H1 (cell line): ENCODE data around the gene PPAN. TPM values are rescaled to one million over a fixed set of nuclear protein-coding genes. Genes with fewer than 3 reads are reported as not detected.

Experiments
- CTCF ChIA-PET: fragments of 300-600 bp; sonication (Branson Sonifier 250); formaldehyde crosslinking; loops from one replicate; lab custom pipeline; 2021; ENCODE audit not compliant: partially characterized antibody; lab: Charles Lee
- POLR2A ChIA-PET: fragments of 300-600 bp; sonication (Branson Sonifier 250); formaldehyde crosslinking; loops from one replicate; lab custom pipeline; 2021; ENCODE audit warnings: inconsistent platforms; ENCODE audit not compliant: partially characterized antibody; lab: Charles Lee
- DNase-seq, 2 experiments: peaks; one replicate each; pipeline versions ENCODE4 v3.0.0 to v3.0.0-alpha.2; 2010 to 2022; ENCODE audit warnings: low spot score in 2 of 2, low read depth in 1 of 2, mixed read lengths in 1 of 2
- FAIRE-seq: peaks from 2 replicates; lab custom pipeline; 2011; peaks lifted over from hg19 to GRCh38; lab: Jason Lieb, UNC
- H2AFZ ChIP-seq: 2 replicates; pipeline ENCODE4 v1.8.1; 2012; ENCODE audit warnings: low read length, inconsistent platforms
- H2AK5ac ChIP-seq: 2 replicates; pipeline ENCODE4 v1.6.1; 2013; ENCODE audit warnings: low read depth, low read length
- H2BK120ac ChIP-seq: replicated peaks from 2 replicates; pipeline ENCODE3; 2013; ENCODE audit warnings: low read depth, low read length, inconsistent platforms
- H2BK12ac ChIP-seq: 2 replicates; pipeline ENCODE4 v1.6.1; 2013; ENCODE audit warnings: low read depth, low read length
- H2BK15ac ChIP-seq: 2 replicates; pipeline ENCODE4 v1.6.1; 2013; ENCODE audit warnings: low read length
- H2BK20ac ChIP-seq: 2 replicates; pipeline ENCODE4 v1.6.1; 2013; ENCODE audit warnings: low read length
- H2BK5ac ChIP-seq: 2 replicates; pipeline ENCODE4 v1.6.1; 2013; ENCODE audit warnings: low read depth, low read length
- H3K14ac ChIP-seq: 2 replicates; pipeline ENCODE4 v1.6.1; 2013; ENCODE audit warnings: inconsistent platforms; ENCODE audit not compliant: insufficient read length
- H3K18ac ChIP-seq: 2 replicates; pipeline ENCODE4 v1.6.1; 2013; ENCODE audit warnings: low read length; ENCODE audit errors: extremely low read depth
- H3K23ac ChIP-seq: 2 replicates; pipeline ENCODE4 v1.6.1; 2013; ENCODE audit warnings: inconsistent platforms; ENCODE audit not compliant: insufficient read length
- H3K23me2 ChIP-seq: 2 replicates; pipeline ENCODE4 v1.6.1; 2013; ENCODE audit warnings: low read depth, low read length
- H3K27ac ChIP-seq: 2 replicates; pipeline ENCODE4 v1.6.1; 2011; ENCODE audit warnings: low read depth, low read length, inconsistent platforms
- H3K27me3 ChIP-seq, 4 experiments: replicated peaks in 1 of 4; 1 replicate in 1 of 4; 2 replicates in 3 of 4; pipeline versions ENCODE4 v1.6.1 to v1.8.1; 2011 to 2013; ENCODE audit warnings: low read length in 3 of 4, mild to moderate bottlenecking in 3 of 4, inconsistent platforms in 2 of 4, mixed read lengths in 2 of 4, moderate library complexity in 1 of 4; ENCODE audit not compliant: control insufficient read depth in 3 of 4, insufficient read depth in 3 of 4; ENCODE audit errors: extremely low read depth in 1 of 4
- H3K36me3 ChIP-seq, 4 experiments: 2 replicates each; pipeline versions ENCODE4 v1.6.1 to v1.8.1; 2011 to 2013; ENCODE audit warnings: mild to moderate bottlenecking in 4 of 4, low read length in 3 of 4, moderate library complexity in 2 of 4, control low read depth in 1 of 4, inconsistent platforms in 1 of 4; ENCODE audit not compliant: insufficient read depth in 4 of 4, control insufficient read depth in 2 of 4
- H3K4ac ChIP-seq: replicated peaks from 2 replicates; pipeline ENCODE3; 2013; ENCODE audit warnings: low read length, low read depth, mixed read lengths, inconsistent platforms; ENCODE audit not compliant: insufficient read length
- H3K4me1 ChIP-seq, 4 experiments: replicated peaks in 1 of 4; 1 replicate in 1 of 4; 2 replicates in 3 of 4; pipeline versions ENCODE4 v1.6.1 to v1.8.1; 2011 to 2013; ENCODE audit warnings: low read length in 3 of 4, inconsistent platforms in 2 of 4, mixed read lengths in 1 of 4; ENCODE audit not compliant: insufficient read depth in 4 of 4, control insufficient read depth in 3 of 4
- H3K4me2 ChIP-seq, 2 experiments: 2 replicates each; pipeline versions ENCODE4 v1.6.1 to v1.8.1; 2011 to 2013; ENCODE audit warnings: low read depth in 2 of 2, low read length in 2 of 2, control low read depth in 1 of 2, inconsistent platforms in 1 of 2, mild to moderate bottlenecking in 1 of 2; ENCODE audit not compliant: insufficient read depth in 1 of 2
- H3K4me3 ChIP-seq, 4 experiments: fragments of 200-600, 300-600 bp in 1 of 4; sonication (generic), shearing (Covaris generic), sonication (Bioruptor Twin) in 1 of 4; 2 replicates each; pipeline versions ENCODE4 v1.5.1 to v1.8.1; 2011 to 2016; ENCODE audit warnings: low read length in 4 of 4, low read depth in 3 of 4, control low read depth in 2 of 4, inconsistent platforms in 2 of 4, mild to moderate bottlenecking in 2 of 4, mixed read lengths in 1 of 4, moderate library complexity in 1 of 4; ENCODE audit not compliant: insufficient read depth in 2 of 4; ENCODE audit errors: extremely low read depth in 1 of 4
- H3K56ac ChIP-seq: replicated peaks from 2 replicates; pipeline ENCODE3; 2013; ENCODE audit warnings: low read depth, mild to moderate bottlenecking, mixed read lengths, low read length, inconsistent platforms; ENCODE audit not compliant: insufficient read length
- H3K79me1 ChIP-seq: 2 replicates; pipeline ENCODE4 v1.6.1; 2013; ENCODE audit warnings: low read depth, low read length, control low read depth
- H3K79me2 ChIP-seq, 2 experiments: 2 replicates each; pipeline versions ENCODE4 v1.6.1 to v1.8.1; 2012 to 2013; ENCODE audit warnings: low read length in 2 of 2, mild to moderate bottlenecking in 2 of 2, inconsistent platforms in 1 of 2; ENCODE audit not compliant: insufficient read depth in 2 of 2, control insufficient read depth in 1 of 2
- H3K9ac ChIP-seq, 4 experiments: replicated peaks in 1 of 4; 1 replicate in 1 of 4; 2 replicates in 3 of 4; pipeline versions ENCODE4 v1.6.1 to v1.8.1; 2011 to 2013; ENCODE audit warnings: low read depth in 3 of 4, low read length in 3 of 4, control low read depth in 2 of 4, mild to moderate bottlenecking in 2 of 4, moderate library complexity in 2 of 4, inconsistent platforms in 1 of 4; ENCODE audit errors: extremely low read depth in 1 of 4
- H3K9me3 ChIP-seq, 2 experiments: 2 replicates each; pipeline versions ENCODE4 v1.6.1 to v1.8.1; 2012 to 2013; ENCODE audit warnings: mild to moderate bottlenecking in 2 of 2, moderate library complexity in 2 of 2, control low read depth in 1 of 2, inconsistent platforms in 1 of 2, low read depth in 1 of 2, low read length in 1 of 2, mixed read lengths in 1 of 2; ENCODE audit not compliant: insufficient read depth in 2 of 2
- H4K20me1 ChIP-seq, 2 experiments: replicated peaks in 1 of 2; 2 replicates each; pipeline versions ENCODE3 to v1.8.1; 2011 to 2013; ENCODE audit warnings: inconsistent platforms in 2 of 2, low read length in 2 of 2, mild to moderate bottlenecking in 1 of 2; ENCODE audit not compliant: insufficient read depth in 2 of 2, control insufficient read depth in 1 of 2
- H4K5ac ChIP-seq: 2 replicates; pipeline ENCODE4 v1.6.1; 2013; ENCODE audit warnings: low read length, low read depth, mixed read lengths, inconsistent platforms; ENCODE audit not compliant: insufficient read length
- H4K8ac ChIP-seq: 2 replicates; pipeline ENCODE4 v1.8.0; 2013; ENCODE audit warnings: mild to moderate bottlenecking, moderate library complexity, low read length, inconsistent platforms; ENCODE audit not compliant: insufficient read depth; ENCODE audit errors: extremely low read depth
- H4K91ac ChIP-seq: replicated peaks from 2 replicates; pipeline ENCODE3; 2013; ENCODE audit warnings: low read length, mixed read lengths, inconsistent platforms; ENCODE audit not compliant: insufficient read length
- GTF2F1 ChIP-seq: IDR thresholded peaks from 2 replicates; pipeline ENCODE4 v1.6.1; 2012; ENCODE audit warnings: low read depth, low read length, improper control_type of control experiment, borderline replicate concordance
- KDM1A ChIP-seq: fragments of 200-600, 300-600 bp; sonication (generic); IDR thresholded peaks from 2 replicates; pipeline ENCODE4 v1.7.1; 2016; ENCODE audit warnings: mild to moderate bottlenecking, low read length, borderline replicate concordance
- WGBS, 2 experiments: shearing (Covaris generic) in 1 of 2; methylation state at CpG; one replicate each; pipeline versions ENCODE4 v1.1.6 to v1.1.7; 2013 to 2015; ENCODE audit warnings: low lambda C conversion rate in 2 of 2, mixed read lengths in 2 of 2, inconsistent platforms in 1 of 2, low coverage in 1 of 2, missing lambda C conversion rate in 1 of 2; ENCODE audit not compliant: insufficient replicate concordance in 2 of 2, insufficient coverage in 1 of 2, insufficient read length in 1 of 2; ENCODE audit errors: extremely low coverage in 1 of 2, missing lambda C conversion rate in 1 of 2; 5-methylcytosine and 5-hydroxymethylcytosine counted together
- polyA plus RNA-seq, 7 experiments: library from polyadenylated mRNA; depleted of rRNA in 3 of 7; stranded (reverse) in 5 of 7; unstranded in 2 of 7; fragments of >200 nt in 5 of 7; fragments of 200-250 nt in 2 of 7; gene quantifications; 1 replicate in 5 of 7; 2 replicates in 1 of 7; 4 replicates in 1 of 7; pipeline versions ENCODE4 v1.2.1 to v1.2.3, GENCODE V29; 2011 to 2013; ENCODE audit warnings: missing spikeins in 2 of 7, mixed read lengths in 2 of 7
- total RNA-seq: library from RNA; stranded (reverse); fragmentation: NEBNext Ultra II Directional; extraction: Animal tissue kit (Norgen Biotek cat#: 25700); gene quantifications from 2 replicates; pipeline ENCODE4 v1.2.1, GENCODE V29; 2021

The PPAN gene
- total and polyA plus RNA-seq, 2 of the 8 experiments (the other 6 are each of a cell fraction or from before 2014, with no cell fraction given): 48.8 to 74.4 TPM

DNA sequence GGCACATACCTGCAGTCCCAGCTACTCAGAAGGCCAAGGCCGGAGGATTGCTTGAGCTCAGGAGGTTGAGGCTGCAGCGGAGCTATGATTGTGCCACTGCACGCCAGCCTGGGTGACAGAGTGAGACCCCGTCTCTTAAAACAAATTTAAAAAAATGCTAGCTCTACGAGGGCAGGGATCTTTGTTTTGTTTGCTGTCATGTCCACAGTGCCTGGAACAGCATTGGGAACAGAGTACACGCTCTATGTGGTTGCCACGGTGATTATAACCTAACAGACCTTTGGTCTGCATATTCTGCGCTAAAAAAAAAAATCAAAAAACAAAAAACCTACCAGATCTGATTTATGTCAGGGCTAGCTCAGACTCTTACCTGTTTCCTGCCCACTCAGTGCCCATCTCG, 22.3 kb upstream of the PPAN start:
- FAIRE-seq: no peak
- no peaks in the 10 kb centered on the region for H3K79me2 ChIP-seq
- no peak overlapping the region for H3K9ac ChIP-seq
- H2AFZ ChIP-seq: no peak overlapping the region
- peaks cover 0 to 2% of the 10 kb centered on the region in 2 experiments for H4K20me1 ChIP-seq
- H3K14ac ChIP-seq: no peak overlapping the region
- no peak overlapping the region for H2BK12ac ChIP-seq
- no peak overlapping the region for H2BK120ac ChIP-seq
- H4K91ac ChIP-seq: no peak overlapping the region
- no peak overlapping the region for H2BK5ac ChIP-seq
- H4K8ac ChIP-seq: no peak overlapping the region; the same call in 1 of the 2 replicates
- no peak overlapping the region for H3K4ac ChIP-seq
- H3K36me3 ChIP-seq: no peaks in the 10 kb centered on the region
- H3K27me3 ChIP-seq: peaks cover 0 to 2% (median 0%) of the 10 kb centered on the region in 4 experiments; a peak in 1 of 7 replicates
- ChIA-PET CTCF (interaction anchor here (0.6 to 2.6 kb wide), 5 partner anchors 11 to 333 kb away, joined by 3 to 14 read pairs (median 3); no protein-coding TSS in a partner anchor), POLR2A (interaction anchor here (0.7 kb wide), 1 partner anchor 30 kb away, joined by 3 read pairs; no protein-coding TSS in a partner anchor)
- peaks cover 0 to 4% (median 3%) of the 10 kb centered on the region in 4 experiments; a peak in 4 of 7 replicates for H3K4me1 ChIP-seq
- peaks cover 13% of the 10 kb centered on the region; the same call in 1 of the 2 replicates for H3K23me2 ChIP-seq
- H2BK20ac ChIP-seq: no peak overlapping the region
- H2AK5ac ChIP-seq: no peak overlapping the region
- H3K23ac ChIP-seq: no peak overlapping the region
- H3K79me1 ChIP-seq: no peaks in the 10 kb centered on the region
- no peaks in the 10 kb centered on the region for H3K9me3 ChIP-seq
- H3K4me3 ChIP-seq: no peak overlapping the region
- TF ChIP-seq KDM1A (0 out of 2 replicates have a peak, but pooled peaks have one; percentile 50), GTF2F1 (no peak)
- no peak overlapping the region for H3K56ac ChIP-seq
- WGBS, 2 experiments: 70% methylated on average over 9 of the region's 9 CpGs; no CpG with 5 or more reads in 1 of the 2 experiments
- H3K18ac ChIP-seq: no peak overlapping the region
- H2BK15ac ChIP-seq: no peak overlapping the region
- no peak overlapping the region for H4K5ac ChIP-seq
- no peak overlapping the region for H3K27ac ChIP-seq
- no peak for DNase-seq
- no peak overlapping the region for H3K4me2 ChIP-seq
